GM12892 (cell line): ENCODE measurements around the gene CABCOCO1. TPM values are rescaled to one million over a fixed set of nuclear protein-coding genes. Genes with fewer than 3 reads are reported as not detected.

Experiments used
- DNase-seq: peaks from one replicate; pipeline ENCODE4 v3.0.0; 2011; ENCODE audit not compliant: insufficient read length
- FAIRE-seq: peaks from 2 replicates; lab custom pipeline; 2011; peaks lifted over from hg19 to GRCh38; lab: Jason Lieb, UNC
- POLR2A ChIP-seq: IDR thresholded peaks from 2 replicates; pipeline ENCODE4 v1.6.1; 2011; ENCODE audit warnings: low read depth, low read length, control low read depth
- POLR2AphosphoS5 ChIP-seq: IDR thresholded peaks from 2 replicates; pipeline ENCODE4 v1.6.1; 2011; ENCODE audit warnings: low read depth, low read length, control low read depth
- TAF1 ChIP-seq: IDR thresholded peaks from 2 replicates; pipeline ENCODE4 v1.6.1; 2011; ENCODE audit warnings: low read depth, mild to moderate bottlenecking, control low read depth, low read length, borderline replicate concordance
- polyA plus RNA-seq: library from polyadenylated mRNA; unstranded; fragments of >200 nt; gene quantifications from one replicate; pipeline ENCODE4 v1.2.1, GENCODE V29; 2012; ENCODE audit warnings: missing spikeins, inconsistent platforms; ENCODE audit not compliant: missing spikeins

Gene CABCOCO1, protein sequence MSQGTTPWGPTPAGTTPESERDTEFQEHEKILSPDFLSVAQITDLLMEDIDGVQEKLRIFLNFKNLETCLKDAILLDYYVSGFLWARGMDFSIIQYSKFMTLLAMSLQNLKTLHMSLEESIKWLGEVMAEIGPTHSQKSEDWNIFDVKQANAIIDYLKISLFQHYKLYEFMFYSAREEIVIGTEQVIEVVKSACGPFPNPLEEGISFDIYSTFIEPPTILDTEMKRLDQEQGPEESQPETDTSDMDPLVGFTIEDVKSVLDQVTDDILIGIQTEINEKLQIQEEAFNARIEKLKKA
- not detected for polyA plus RNA-seq

- TF ChIP-seq POLR2A (no peak), TAF1 (no peak), POLR2AphosphoS5 (no peak)
- DNase-seq (no peak), FAIRE-seq (no peak)
Observed at GRCh38 chr10:61662794-61663259, at the start of gene CABCOCO1. CABCOCO1 (plus strand) TSS chr10:61662929; CDS start chr10:61662973, 44 bp downstream.

DNA sequence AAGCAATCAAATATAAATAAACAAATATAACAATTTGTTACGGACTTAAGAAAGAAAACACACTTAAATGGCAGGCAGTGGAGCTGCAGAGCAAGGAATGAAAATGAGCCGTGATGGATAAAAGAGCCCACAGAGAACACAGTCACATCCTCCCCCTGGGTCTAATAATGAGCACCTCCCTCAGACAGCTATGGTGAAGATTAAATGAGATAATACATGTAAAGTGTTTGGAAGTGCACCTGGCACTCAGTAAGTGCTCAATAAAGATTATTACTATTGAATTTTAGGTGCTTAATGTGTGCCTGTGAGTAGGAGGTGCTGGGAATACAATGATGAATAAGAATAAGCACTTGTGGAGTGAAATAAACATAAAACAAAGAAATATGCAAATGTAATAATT is 49.1 kb upstream of the CABCOCO1 start:
- no peak for DNase-seq
- no peak for FAIRE-seq
- TF ChIP-seq POLR2AphosphoS5 (no peak), POLR2A (no peak), TAF1 (no peak)

DNA sequence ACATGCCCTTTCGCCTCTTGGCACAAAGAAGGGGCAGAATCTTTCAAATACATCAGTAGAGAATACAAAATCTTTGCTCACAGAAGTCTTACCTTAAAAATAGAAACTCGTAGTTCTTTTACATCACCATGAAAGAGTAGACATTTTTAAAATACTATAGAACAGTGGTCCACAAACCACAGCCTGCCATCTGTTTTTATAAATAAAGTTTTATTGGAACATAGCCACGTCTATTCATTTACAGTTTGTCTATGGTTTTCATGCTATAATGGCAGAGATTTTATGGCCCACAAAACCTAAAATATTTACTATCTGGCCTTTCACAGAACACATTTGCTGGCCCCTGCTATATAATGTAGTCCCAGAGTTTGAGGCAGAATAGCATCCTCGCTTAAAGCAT is 46.1 kb upstream of the CABCOCO1 start:
- FAIRE-seq (no peak), DNase-seq (no peak)
- TF ChIP-seq POLR2AphosphoS5, result no peak
- TF ChIP-seq TAF1, result no peak
- TF ChIP-seq POLR2A, result no peak

DNA sequence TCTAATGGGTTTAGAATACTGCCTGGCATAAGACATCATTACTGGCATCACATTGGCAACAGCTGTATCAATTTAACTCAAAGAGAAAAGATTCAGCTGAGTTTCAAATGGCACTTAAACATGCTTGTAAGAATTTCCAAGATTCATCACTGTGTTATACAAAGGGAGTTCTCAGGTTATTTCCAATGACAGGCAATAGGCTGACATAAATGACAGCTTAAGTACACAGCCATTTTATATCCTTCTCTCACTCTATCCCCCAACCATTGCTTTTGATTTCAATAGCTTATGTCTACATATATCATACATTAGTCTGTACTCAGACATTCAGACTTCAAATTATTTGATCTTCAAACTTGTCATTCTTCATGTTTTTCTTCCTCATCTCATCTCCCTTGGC is 45.5 kb upstream of the CABCOCO1 start:
- TF ChIP-seq POLR2AphosphoS5 (no peak), TAF1 (no peak), POLR2A (no peak)
- DNase-seq (no peak), FAIRE-seq (no peak)

DNA sequence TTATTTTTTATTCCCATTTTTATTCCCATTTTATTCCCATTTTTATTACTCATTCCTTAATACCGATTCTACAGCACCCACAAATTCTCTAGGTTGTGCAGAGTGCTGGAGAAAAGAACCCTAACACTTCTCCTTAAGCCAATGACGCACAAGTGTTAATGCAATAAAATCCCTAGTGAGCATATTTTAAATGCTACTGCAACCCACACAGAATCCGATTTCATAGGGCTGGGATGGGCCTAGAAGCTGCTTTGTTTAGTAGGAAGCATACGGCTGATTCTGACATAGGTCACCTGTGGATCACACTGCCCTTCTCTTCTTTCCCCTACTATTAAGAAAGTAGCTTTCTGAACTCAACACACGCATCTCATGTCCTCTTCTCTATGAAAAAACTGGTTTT is 45.1 kb upstream of the CABCOCO1 start:
- no peak for FAIRE-seq
- DNase-seq, result no peak
- TF ChIP-seq POLR2A (no peak), POLR2AphosphoS5 (no peak), TAF1 (no peak)

GRCh38 chr10:61618388-61618961 is 44.3 kb upstream of the CABCOCO1 start:
- DNase-seq (no peak), FAIRE-seq (no peak)
- TF ChIP-seq TAF1 (no peak), POLR2A (no peak), POLR2AphosphoS5 (no peak)

- FAIRE-seq (no peak), DNase-seq (no peak)
- TF ChIP-seq POLR2A, result no peak
Observed at GRCh38 chr10:61620506-61620905, 42.2 kb upstream of the CABCOCO1 start.

DNA sequence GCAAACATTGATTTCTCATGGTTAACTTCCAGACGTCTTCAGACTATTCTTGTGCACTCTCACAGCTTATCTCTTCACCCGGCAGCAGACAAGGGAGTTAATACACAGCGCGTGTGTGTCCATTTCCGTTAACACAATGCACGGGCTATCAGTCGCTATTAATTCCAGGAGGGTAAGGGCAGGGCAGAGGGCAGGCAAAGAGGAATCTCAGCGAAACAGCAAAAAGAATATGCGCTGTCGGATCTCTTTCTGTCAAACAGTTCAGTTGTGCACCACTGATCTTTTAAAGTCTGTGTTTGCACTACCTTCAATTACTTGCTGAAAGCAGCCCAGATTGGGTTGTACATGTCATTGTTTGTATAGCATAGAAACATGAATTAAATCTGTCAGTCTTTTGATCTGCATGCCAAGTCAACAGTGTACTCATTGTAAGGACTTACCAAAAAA is 41.1 kb upstream of the CABCOCO1 start:
- FAIRE-seq, result no peak
- no peak for TF ChIP-seq POLR2A
- no peak for TF ChIP-seq TAF1
- no peak for DNase-seq

- FAIRE-seq (no peak), DNase-seq (no peak)
- TF ChIP-seq POLR2A (no peak), POLR2AphosphoS5 (no peak), TAF1 (no peak)
Observed at GRCh38 chr10:61623161-61623560, 39.6 kb upstream of the CABCOCO1 start.

- DNase-seq, result no peak
- FAIRE-seq, result no peak
- TF ChIP-seq POLR2A (no peak), POLR2AphosphoS5 (no peak), TAF1 (no peak)
Observed at GRCh38 chr10:61626209-61626608, 36.5 kb upstream of the CABCOCO1 start.

- no peak for TF ChIP-seq TAF1
- TF ChIP-seq POLR2A, result no peak
- no peak for DNase-seq
- FAIRE-seq, result no peak
Observed at GRCh38 chr10:61627266-61627665, 35.5 kb upstream of the CABCOCO1 start.

GRCh38 chr10:61628151-61628874 is 34.4 kb upstream of the CABCOCO1 start:
- TF ChIP-seq POLR2A, result no peak
- DNase-seq (no peak), FAIRE-seq (no peak)

DNA sequence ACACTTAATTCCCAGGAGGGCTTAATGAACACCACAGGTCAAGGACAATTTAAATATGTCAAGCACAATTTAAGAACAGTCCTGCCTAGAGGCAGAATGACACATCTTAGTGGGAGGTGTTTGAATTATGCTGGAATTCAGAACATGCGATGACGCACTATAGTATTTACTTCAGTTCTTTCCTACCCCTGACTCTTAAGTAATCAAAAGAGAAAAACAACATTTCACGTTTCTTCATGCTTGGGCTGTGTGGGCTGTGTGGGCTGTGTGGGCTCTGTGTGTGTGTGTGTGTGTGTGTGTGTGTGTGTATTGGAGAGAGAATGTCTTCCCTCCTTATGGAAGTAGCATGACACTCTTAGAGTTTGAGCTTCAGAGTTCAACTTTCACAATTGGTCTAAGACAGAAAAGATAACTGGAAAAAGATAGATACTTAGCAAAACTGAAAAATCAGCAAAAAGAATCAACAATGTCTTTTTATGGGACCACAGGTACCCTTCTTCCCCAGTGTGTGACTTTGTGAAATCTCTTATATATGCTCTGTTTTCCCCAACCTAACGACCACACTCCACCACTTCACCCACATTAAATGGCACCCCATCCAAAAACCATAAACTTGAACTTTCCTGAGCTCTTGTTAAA is 33.7 kb upstream of the CABCOCO1 start:
- DNase-seq (no peak), FAIRE-seq (no peak)

More for the DNA sequence above, 33.7 kb upstream of the CABCOCO1 start:
- no peak for TF ChIP-seq TAF1
- no peak for TF ChIP-seq POLR2AphosphoS5
- no peak for TF ChIP-seq POLR2A
